GM19035 (cell line): ENCODE measurements around the gene AUP1.
A peak's percentile ranks its signal among the peaks of the same experiment; 100 is the strongest.

Experiments used
- ATAC-seq: cut with Tn5 transposase; IDR thresholded peaks from one replicate; pipeline ENCODE4 v1.9.1; 2021; ENCODE audit not compliant: unreplicated experiment

AUP1 gene

DNA sequence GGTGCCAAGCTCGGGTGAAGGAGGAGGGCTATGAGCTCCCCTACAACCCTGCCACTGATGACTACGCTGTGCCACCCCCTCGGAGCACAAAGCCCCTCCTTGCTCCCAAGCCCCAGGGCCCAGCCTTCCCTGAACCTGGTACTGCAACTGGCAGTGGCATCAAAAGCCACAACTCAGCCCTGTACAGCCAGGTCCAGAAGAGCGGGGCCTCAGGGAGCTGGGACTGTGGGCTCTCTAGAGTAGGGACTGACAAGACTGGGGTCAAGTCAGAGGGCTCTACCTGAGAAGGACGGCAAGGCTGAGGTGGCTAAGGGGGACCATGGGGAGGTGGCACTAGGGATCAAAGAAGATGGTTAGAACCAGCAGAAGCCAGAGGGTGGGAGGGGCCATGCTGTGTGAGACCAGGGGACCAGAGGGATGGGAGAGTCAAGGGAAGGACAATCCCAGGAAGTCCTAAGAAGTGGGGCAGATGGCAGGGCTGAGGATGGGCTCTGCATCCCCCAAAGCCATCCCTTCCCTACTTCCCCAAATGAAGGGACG is 27.4 kb upstream of the AUP1 start:
- no peak for ATAC-seq

DNA sequence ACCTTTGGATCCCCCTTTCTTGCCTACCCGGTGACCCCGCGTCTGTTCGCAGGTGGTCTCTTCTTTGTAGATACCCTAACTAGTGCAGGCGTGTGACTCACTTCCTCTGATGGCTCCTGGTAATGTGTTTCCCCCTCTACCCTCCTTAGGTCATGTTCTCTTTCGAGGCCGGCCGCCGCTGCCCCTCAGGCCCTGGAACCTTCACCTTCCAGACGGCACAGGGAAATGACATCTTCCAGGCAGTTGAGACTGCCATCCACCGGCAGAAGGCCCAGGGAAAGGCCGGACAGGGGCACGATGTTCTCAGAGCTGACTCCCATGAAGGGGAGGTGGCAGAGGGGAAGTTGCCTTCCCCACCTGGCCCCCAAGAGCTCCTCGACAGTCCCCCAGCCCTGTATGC is 26.7 kb upstream of the AUP1 start:
- ATAC-seq: no peak

DNA sequence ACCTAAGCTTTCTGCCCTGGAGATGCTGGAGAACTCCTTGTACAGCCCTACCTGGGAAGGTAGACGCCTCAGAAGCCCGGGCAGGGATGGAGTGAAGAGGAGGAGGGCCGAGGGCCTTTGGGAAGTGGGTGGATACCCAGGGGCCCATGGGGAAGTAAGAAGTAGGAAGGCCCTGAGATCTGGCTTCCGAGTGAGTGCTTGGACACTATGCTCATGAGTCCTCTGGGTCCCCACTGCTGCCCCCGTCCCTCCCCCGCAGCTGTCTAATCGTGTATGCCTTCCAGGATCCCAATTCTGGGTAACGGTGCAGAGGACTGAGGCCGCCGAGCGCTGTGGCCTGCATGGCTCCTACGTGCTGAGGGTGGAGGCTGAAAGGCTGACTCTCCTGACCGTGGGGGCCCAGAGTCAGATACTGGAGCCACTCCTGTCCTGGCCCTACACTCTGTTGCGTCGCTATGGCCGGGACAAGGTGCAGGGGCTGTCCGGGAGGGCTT is 26.2 kb upstream of the AUP1 start:
- ATAC-seq: no peak

DNA sequence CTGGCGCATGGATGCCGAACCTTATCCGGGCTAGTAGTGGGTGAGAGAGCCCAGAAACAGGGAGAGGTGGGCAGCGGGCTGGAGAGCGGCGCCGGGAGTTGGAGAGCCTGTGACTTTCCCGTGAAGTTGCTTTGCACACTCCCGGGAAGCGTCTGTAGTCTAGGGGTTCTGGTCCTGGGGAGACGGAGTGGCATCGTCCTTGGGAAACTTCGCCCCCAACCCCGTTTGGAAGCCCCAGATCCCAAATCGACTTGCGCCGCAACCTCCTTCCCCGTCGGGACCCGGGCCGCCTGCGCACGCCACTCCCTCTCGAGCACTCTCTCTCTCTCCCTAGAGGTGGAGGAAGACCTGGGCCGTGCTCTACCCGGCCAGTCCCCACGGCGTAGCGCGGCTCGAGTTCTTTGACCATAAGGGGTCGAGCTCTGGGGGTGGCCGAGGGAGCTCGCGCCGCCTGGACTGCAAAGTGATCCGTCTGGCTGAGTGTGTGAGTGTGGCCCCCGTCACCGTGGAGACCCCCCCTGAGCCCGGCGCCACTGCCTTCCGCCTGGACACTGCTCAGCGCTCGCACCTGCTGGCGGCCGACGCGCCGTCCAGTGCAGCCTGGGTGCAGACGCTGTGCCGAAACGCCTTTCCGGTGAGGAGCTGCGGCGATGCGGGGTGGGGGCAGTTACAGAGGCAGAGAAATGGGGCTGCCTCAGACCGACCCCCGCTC is 25.5 kb upstream of the AUP1 start:
- peak; percentile 63 for ATAC-seq

DNA sequence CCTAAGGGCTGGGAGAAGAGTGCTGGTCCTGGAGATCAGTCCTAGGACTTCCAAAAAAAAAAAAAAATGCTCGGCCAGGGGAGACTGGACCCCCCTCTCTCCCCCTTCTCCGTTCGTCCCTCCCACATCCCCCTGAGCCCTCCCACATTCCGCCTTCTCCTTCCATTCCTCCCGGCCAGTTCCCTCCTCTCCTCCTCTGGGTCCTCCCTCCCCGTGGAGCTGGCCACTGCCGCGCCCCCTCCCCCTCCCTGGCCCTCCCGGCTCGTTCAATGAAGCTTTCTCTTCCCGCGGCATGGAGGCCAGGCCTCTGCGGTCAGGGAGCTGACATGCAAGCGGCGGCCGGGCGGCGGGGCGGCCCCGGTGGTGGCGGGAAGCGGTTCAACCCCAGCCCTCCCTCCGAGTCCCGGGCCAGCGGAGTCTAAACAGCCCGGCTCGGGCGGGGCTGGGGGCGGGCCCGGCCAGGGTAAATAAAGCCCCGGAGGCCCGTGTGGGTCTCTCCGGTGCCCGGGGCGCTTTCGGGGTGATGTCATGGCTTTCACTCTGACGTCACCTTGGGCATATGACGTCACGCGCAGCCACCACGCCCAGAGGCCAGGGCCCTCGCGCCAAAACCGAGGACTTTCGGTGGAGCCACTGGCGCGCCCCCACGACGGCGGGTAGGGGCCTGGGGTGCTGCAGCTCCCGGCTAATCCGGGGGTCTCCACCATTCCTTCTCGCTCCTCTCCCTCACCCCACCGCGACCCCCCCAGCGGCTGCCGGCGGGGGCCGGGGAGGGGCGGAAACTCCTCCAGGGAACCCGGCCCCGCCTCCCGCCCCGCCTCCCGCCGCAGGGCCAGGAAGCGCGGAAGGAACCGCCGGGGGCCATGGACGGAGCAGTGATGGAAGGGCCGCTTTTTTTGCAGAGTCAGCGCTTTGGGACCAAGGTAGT is 24.6 kb upstream of the AUP1 start, which contains the start of the genes DOK1 and LOXL3:
DOK1 (plus strand) TSS at position 829 of the 928 bp plus-strand sequence; CDS start at position 864, 35 bp downstream.
LOXL3 (minus strand) TSS at position 51 of the 928 bp plus-strand sequence. CDS start 1,308 bp downstream, outside the sequence.
- ATAC-seq: peak; percentile 60

DNA sequence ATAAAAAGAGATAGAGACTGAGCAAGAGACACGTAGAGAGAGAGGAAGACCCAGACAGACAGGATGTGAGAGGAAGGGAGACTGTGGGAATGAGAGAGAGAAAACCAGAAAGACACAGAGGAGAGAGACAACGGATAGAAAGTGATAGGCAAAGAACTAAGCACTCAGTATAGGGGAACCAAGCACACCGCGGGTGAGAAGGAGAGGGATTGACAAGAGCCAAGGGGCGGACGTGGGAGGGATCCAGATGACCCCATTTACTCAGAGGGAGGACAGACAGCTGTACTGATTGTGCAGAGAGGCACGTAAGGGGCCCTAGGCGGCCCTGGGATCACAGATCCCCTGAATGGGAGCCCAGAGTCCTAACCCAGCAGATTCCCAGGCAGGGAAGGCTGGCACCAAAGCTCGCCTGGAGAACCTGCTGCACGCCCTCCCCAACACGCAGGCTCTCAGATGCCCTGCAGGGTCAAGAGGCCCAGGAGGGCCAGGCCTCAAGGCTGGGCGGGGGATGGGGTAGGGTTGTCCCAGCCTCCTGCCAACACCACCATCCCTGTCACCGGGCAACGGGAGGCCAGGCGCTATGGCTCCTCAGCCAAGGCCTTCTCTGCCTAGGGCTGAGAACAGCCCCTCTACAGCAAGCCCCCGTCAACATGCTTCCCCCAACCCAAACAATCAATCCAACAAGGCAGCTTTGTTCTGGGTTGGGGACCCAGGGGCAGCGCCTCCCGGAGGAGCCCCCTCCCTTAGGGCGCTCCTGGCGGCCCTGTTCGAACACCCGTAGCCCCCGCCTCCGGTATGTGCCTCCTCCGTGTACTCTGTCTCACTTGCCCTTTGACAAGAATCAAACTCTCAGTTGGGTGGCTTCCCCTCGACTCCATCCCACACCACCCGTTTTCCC is 23.7 kb upstream of the AUP1 start:
- no peak for ATAC-seq

DNA sequence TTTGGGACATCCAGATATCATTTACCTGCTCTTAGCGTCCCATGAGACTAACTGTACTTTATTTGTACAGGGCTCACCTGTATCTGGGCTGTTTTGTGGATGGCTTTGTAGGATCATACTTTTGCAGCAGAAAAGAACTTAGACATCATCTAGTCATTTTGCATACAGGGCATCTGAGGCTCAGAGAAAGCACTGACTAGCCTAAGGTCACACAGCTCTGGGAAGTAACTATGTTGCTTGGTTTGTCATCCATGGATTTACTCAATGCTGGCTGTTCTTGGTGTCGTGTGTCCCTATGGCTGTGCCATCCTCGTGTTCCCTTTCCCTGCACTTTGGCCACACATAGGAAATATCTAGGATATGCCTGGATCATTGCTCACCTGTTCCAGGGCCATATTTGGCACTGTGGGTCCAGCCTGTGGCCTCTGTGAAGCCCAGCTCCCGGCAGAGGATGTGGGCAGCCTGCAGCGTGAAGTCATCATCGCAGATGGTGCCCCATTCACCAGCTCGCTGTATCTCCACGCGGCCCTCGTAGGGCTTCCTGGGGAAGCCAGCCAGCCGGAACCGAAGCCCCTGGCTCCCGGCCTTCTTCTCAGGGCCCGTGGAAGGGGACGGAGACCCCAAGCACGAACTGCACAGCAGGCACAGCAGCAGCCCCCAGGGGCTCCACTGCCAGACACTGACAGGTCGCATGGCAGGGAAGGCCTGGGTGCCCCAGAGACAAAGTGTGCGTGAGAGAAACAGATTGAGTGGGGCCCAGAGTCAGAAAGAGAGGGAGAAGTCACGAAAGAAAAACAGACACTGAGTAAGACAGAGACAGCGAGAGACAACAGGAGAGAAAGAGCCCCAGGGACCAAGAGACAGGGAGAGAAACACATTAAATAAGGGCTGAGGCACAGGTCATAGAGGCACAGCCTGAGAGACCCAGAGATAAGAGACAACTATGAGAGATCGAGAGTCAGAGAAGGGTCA is 22.7 kb upstream of the AUP1 start:
- ATAC-seq: no peak

DNA sequence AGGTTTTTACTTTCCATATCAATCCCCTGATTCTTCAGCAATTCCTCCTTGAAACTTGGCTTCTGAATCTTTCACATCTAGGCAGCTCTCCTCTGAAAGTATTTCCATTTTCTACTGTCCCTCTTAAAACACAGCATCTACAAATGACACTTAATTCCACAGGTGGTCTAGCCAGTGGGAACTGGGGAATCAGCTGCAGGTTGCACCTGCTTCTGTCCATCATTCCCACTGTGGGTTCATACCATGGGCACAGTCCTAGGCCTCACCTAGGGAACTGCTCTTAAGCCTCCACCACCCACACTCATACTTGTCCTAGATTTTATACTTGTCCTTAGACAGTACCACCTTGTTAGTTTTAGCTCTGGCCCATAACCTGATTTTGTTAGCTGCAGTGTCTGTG is 22.0 kb upstream of the AUP1 start:
- no peak for ATAC-seq

DNA sequence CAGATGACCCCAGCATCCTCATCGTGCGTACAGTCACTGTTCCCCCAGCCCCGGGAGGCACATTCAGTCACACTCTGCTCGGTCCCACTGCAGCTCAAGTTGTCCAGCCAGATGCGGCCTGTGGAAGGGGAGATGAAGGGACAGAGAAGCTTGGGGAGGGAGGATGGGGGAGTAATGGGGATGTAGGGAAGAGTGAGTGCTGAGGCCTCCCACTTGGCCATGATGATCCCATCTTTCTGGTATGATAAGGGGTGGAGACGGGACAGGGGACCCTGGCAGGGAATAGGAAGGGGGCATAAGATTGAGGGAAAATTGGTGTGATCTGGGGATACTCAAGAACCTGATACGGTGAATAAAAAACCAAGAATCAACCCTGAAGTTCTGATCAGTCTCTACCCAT is 20.7 kb upstream of the AUP1 start:
- ATAC-seq: no peak

DNA sequence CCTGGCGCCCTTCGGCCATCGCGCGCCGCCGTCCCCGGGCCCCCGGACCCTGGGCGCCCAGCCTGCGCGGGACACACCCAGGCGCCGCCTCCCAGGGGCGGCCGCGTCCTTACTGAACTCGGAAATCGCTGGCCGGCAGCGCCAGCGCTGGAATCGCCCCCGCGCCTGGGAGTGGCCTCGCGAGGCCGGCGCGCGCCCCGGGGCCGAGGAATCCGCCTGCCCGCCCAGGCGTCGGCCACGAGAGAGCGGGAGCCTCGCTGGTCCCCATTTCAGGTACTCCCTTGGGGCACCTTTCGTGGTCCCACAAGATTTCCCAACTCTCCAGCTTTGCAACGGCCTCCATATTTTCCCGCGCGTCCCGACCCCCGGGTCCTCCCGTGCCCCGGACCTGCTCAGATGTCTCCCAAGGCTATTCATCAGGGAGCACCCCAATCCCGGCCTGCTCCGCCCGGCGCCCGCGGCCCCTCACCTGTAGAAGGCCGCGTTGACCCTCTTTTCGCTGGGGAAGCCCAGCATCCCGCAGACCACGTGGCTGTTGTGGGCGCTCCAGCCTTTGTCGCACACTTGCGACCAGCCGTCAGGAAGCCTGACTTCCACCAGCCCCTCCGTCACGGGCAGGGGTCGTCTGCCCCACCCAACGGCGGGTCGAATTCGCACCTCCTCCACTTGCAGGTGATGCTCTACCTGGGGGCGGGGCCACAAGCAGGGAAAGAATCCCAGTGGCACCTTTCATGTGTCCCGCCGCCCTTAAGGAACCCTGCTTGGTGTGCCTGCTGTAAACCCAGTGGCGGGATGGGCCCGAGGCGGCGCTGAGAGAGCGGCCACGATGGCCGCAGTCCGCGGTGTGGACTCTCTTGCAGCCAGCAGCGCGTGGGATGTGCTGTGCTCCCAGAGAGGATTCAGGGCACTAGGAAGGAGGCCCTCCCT is 19.7 kb upstream of the AUP1 start:
- peak; percentile 31 for ATAC-seq

DNA sequence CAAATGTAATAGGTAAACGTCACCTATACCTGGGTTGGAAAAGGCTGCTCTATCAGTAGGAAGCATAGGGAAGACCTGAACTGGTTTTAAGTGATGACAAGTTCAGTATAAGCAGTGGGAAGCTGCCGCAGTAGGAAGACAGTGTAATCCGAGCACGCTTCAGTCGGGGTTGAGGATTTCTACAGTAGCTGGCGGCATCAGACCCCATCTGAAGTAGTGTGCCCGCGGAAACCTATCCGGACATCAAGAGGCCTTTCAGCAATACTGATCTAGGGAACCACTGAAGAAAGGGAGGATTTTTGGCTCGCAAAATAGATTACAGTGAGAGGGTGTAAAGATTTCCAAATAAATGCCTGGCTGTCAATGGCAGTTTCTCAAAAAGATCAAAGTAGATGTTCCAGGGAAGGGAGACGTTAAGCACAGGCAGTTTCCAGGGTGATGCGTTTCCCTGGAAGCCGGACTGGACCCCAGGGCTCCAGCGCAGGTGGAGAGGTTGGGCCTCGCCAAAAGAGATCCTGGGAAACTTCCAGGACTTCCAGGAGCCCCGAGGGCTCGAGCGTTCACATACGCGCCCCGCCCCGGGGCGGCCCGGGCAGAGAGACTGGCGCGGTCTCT is 18.9 kb upstream of the AUP1 start:
- ATAC-seq: no peak

DNA sequence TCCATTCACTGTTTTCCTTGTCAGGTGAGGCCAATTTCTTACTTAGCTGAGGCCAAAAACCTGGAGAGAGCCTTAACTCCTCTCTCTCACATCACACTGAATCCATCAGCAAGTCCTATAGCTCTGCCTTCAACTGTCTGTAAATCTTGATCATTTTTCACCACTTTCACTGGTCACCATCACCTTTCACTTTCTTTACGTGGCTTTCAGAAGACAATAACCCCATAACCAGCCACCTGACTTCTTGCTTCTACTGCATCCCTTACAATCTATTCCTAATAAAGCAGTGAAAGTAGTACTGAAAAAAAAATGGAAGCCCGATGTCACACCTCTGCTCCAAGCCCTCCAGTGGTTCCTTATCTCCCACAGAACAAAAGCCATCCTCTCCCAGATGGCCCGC is 16.5 kb upstream of the AUP1 start:
- no peak for ATAC-seq

DNA sequence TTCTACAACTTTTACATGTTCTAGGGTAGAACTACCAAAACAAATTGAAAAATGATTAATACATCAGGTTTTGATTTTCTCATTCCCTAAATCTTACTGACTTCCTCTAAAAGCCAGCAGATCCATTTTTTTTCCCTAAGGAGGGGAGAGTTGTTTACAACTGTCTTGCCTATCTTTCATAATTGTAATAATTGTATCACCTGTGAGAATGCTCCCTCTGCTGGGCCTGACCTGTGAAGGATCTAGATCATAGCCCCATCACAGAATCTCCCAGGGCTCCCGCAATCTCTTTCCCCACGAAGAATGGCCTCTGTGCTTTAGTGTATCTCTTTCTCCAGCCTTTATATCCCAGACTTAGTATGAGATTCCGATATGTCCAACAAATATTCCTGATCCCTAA is 15.1 kb upstream of the AUP1 start:
- no peak for ATAC-seq

DNA sequence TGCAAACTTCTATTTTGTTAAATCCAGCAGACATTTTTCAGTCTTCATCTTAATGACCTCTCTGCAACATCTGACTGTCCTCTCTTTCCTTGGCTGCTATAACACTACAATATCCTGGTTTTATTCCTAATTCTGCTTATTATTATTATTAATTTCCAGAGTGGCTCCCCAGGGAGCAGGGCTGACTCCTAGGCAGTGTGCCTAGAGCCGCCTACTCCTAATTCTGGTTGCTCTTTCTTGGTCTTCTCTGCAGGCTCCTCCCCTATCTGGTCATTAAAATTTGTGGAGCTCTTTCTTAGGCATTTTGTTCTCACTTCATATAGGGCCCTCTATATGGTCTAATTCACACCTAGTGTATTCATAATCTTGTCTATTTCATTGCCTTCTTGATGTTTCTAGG is 13.5 kb upstream of the AUP1 start:
- ATAC-seq: no peak

DNA sequence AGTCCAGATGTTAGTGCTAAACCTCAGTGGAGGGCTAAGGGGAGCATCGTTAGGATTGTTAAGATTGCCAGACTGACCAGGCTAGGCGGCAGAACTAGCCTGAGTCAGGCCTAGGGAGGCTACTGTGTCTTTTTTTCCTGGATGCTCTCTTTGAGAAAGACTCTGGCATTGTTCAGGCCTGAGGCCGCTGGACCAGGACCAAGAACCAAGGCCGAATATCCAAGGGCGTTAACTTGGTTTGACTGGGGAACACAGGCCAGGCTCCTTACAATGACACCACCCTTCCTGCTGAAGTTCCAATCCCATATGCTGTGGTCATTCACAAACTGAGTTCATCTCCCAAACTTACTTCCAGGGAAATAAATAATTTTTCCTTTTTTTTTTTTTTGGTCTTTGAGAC is 10.8 kb upstream of the AUP1 start:
- ATAC-seq: no peak

DNA sequence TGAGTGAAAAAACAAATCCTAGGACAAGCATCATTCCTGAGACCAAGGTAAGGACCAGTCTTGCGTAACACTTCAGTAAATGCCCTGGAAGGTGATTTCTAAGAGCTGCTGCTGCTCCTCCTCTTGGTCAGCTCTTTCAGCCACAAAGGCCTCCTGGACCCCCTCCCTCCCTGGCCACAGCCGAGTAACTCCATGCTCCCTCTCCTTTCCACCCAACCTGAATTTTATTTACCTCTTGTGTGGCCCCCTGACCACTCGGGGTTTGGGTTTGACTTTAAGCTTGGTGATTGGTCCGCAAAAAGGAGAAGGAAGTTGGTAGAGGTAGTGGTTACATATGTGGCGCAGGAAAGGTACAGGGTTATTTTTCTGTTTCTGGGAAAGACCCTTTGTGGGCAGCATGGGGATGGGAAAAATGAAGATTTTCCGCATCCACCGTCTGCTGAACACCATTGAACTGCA is 9.4 kb upstream of the AUP1 start:
- ATAC-seq: no peak

DNA sequence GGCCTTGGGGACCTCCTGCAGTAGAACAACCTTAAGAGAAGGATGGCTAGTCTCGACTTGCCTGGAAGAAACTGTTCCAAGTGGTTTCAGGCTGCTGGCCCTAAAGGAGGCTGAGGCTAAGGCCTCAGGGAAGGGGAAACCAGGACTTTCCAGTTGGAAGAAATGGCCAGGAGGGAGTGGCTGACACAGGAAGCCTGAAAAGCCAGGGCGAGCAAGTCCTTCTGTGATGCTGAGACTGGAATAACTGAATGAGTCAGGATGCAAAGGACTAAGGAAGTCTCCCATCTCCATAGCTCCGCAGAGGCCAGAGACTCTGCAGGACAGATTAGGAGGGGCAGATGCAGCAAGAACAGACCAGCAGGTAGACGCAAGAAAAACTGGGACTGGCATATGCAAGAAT is 7.6 kb upstream of the AUP1 start:
- ATAC-seq: no peak
